Myocyte (in vitro differentiated cells): ENCODE measurements around the gene SCLT1. TPM values are rescaled to one million over a fixed set of nuclear protein-coding genes. Genes with fewer than 3 reads are reported as not detected.
"Not testable (repeated sequence)": the region's sequence is repeated elsewhere in the genome, so short reads cannot be mapped to it uniquely, and the experiment has no call there.

Source experiments
- DNase-seq: peaks from one replicate; pipeline ENCODE4 v3.0.0-alpha.2; 2012; ENCODE audit warnings: low read depth
- total RNA-seq: library from RNA; depleted of rRNA; stranded (reverse); fragments of >200 nt; gene quantifications from 2 replicates; pipeline ENCODE4 v1.2.3, GENCODE V29; 2014

SCLT1 gene
- total RNA-seq, 1 donor from 2014 or later: 5.2 TPM

DNA sequence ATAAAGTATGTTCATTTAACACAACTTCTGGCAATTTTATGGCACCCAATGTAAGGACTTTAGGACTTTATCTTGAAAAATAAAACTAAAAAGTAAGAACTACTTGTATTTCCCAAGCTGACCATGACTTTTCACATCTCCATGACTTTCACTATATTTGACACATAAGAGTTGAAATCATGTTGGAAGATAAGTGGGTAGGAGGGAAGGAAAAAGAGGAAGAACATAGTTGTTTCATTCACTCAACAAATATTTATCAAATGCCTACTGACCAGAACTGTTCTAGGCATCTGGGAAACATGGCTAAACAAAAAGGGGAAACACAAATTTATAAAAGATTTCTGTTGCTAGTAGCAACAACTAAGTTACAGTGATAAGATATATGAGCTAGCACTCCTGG, 16.0 kb downstream of the SCLT1 start:
- no peak for DNase-seq

DNA sequence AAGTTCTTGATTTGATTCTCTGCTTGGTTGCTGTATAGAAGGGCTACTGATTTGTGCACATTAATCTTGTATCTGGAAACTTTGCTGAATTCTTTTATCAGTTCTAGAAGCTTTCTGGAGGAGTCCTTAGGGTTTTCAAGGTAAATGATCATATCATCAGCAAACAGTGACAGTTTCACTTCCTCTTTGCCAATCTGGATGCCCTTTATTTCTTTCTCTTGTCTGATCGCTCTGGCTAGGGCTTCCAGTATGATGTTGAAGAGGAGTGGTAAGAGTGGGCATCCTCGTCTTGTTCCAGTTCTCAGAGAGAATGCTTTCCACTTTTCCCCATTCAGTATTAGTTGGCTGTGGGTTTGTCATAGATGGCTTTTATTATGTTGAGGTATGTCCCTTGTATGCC, 23.8 kb downstream of the SCLT1 start:
- DNase-seq: not testable (repeated sequence)

DNA sequence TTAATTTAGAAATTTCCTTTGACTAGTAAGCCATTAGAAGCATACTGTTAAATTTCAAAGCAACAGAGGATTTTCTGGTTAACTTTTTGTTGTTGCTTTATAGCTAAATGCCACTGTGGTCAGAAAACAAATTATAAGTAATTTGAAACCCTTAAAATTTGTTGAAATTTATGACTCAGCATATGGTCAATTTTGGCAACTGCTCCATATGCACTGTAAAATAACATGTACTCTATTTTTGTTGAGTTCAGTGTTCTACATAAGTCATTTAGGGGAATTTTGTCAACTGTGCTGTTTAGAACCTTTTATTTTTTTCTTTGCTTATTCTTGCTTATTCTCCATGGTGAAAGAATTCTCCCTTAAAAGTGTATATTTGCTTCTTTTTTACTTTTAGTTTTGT, 28.6 kb downstream of the SCLT1 start:
- peak; percentile 32 for DNase-seq

DNA sequence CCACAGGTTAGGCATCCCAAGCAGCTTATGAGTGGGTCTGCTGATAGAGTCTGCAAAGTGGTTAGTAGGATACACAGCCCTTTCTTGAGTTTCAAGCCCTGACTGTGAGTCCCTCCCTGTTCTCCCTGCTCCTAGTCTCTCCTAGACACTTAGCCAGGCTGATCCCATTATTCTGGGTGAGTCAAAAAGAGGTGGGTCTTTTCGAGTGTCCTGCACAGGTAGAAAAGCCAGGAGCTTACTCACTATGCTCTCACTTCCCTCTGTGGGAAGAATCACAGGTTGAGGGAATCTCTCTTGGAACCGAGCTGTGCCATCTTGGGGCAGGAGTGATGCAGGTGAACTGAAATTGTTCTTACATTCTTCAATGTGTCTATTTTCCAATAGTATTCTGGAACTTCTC, 29.7 kb downstream of the SCLT1 start:
- DNase-seq: no peak

DNA sequence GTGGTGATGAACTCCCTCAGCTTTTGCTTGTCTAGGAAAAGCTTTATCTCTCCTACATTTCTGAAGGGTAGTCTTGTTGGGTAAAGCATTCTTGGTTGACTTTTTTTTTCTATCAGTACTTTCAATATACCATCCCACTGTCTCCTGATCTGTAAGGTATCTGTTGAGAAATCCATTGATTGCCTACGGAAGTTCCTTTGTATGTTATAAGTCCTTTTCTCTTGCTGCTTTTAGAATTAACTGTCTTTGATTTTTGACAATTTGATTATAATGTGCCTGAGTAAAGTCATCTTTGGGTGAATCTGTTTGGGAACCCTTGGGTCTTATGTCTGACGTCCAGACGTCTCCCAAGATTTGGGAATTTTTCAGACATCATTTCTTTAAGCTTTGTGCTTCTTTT, 30.8 kb downstream of the SCLT1 start:
- no peak for DNase-seq

DNA sequence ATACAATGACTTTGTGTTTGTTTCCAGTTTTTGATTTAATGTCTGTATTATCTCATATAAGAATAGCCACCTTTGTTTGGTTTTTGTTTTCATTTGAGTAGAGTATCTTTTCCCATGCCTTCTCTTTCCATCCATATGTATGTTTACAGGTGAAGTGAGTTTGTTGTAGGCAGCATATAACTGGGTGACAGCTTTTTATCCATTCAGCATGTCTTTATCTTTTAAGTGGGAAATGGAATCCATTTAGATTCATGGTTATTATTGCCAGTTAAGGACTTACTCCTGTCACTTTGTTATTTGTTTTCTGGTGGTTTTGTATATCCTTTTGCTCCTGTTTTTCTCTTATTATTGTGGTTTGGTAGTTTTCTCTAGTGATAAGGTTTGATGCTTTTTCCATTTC, 34.3 kb downstream of the SCLT1 start:
- DNase-seq: no peak

DNA sequence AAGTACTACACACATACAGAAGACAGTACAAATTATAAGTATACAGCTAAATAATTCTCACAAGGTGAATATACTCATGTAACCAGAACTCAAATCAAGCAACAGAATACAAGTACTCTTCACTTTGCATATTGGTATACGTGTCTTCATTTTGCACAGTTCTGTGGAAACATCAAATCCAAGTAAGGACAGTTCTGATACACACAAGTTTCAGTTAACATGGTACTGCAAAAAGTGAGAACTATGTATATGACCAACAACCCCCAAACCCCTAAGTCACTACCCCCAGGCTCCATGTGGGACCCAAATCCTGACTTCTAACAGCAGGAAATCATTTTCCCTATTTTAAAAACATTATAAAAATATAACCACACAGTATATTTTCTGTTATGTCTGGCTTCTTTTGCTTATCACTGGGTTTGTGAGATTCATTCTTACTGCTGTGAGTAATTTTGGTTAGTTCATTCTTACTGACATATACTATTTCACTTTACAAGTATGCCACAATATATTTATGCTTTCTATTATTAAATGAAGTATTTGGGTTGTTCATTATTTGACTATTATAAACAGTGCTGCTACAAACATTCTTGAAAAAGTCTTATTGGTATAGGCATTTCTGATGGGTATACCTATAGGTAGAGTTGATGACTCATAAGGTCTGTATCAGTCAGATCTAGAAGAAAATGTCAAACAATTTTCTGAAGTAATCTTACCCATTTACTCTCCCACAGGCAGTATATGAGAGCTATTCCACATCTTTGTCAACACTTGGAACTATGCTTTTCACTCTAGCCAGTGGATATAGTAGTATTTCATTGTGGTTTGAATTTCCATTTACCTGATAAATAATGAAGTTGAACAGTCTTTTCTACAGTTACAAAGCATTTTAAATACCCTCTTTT, 47.0 kb downstream of the SCLT1 start:
- DNase-seq: no peak

DNA sequence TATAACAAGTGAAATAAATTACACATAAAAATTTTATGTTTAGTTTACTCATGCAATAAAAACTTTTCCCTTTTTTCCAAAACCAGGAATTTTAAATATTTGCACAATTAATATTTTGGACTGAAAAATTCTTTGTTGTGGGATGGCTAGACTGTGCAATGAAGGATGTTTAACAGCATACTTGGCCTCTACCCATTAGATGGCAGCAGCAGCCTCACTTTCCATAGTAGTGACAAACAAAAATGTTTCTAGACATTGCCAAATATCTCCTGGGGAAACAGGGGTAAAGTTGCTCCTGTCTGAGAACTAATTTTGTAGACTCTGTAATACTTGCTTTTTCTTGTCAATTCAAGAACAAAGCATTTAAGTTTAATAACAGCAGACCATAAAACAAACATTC, 49.8 kb downstream of the SCLT1 start:
- peak; percentile 19 for DNase-seq

DNA sequence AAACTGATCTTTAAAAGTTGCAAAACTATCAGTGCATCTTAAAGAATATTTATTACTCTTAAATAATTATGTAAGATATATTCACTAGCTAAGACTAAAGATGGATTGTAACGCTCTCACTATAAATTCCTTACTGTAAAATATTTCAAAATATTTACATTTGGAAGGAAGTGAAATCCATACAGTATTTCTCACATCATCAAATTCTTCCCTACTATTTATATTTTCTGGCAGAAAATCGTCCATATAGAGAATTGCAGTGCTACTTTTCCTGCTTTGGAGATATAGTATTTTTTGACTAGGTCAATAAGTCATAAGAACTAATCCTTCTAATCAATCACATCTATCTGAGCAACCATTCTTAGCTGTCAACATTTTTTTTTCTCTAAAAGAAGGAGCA, 52.9 kb downstream of the SCLT1 start:
- no peak for DNase-seq

DNA sequence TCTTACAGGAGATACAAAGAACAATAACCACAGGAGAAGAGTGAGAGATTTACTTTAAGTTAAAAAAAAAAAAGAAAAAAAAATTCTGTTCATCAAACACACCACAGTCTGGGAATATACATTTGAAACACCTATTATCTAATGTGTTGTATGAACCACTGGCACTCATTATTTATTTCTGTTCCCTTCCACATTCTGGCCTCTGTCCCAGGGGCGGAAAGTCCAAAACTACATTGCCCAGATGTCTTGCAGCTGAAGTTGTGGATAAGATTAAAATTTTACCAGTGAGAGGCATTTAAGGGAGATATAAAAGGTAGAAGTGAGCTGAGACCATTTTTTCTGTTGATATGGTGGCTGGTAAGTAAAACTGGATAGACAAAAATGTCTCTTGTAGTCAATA, 56.2 kb downstream of the SCLT1 start:
- DNase-seq: no peak

DNA sequence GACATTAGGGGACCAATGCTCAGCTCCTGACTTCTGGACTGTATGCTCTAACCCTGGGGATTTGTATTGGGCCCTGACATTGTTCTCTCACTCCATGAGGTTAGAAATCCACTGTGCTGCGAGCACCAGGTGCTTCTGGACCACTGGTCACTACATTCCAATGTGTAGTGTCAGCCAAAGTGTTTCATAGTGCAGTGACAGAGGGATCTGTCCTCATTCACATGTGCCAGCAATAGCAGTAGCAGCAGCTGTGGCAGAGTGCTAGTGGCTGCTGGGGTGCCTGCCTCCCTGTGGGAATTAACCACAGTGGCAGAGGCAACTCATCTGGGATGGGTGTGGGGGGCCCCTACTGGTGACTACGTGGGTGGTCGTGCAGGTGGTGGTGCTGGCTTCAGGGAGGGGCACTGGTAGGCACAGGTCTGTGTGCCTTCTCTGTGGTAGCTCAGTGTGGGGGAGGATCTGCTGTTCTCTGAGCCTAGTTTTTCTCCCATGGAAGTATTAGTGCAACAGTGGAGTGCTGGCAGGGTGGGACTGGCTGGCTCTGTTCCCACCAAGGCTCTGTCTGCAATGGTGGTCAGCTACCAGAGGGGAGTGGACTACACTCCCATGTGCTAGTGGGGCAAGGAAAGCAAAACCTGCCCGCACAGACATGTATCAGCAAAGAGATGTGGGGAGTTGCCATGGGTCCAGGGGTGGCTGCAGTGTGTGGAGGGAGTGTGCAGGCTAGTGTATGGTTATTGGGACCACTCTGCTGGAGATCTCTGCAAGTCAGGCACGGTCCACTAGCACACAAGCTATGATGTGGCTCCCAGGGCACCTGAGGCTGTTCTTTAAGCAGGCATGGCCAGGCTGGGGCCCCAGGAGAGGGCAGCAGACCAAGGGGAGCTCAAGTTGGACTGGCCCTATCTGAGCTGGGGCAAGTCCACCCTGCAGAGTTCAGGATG, 78.5 kb downstream of the SCLT1 start:
- peak; percentile 94 for DNase-seq

DNA sequence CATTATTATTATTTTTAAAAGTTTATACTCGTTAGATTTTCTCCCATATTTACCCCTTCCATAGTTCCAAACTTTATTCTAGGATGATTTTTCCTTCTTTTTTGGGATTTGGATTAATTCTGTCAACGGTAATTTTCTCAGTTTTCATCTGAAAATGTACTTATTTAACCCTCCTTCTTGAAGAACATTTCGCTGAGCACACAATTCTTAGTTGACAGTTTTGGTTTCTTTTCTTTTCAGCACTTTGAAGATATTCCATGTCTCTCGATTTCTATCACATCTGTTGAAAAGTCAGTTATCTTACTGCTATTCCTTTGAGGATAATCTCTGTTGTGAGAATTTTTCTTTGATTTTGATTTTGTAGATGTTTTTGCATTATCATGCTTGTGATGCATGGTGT, 85.2 kb downstream of the SCLT1 start:
- no peak for DNase-seq

DNA sequence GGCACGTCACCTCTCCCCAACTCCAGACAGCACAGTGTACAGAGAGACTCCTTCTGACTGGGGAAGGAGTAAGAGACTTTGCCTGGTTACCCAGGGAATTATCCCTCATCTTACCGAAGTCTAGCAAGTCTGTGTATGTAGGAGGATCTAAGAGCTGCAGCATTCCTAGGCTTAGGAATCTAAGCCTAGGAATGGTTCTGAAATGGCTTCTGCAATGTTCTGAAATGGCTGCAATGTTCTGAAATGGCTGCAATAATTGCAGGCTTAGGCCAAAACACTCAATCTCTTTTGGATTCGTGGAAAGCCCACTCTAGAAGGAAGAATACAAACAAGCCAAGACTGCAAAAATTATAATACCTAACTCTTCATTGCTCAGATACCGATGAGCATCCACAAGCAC, 106.4 kb downstream of the SCLT1 start:
- no peak for DNase-seq

DNA sequence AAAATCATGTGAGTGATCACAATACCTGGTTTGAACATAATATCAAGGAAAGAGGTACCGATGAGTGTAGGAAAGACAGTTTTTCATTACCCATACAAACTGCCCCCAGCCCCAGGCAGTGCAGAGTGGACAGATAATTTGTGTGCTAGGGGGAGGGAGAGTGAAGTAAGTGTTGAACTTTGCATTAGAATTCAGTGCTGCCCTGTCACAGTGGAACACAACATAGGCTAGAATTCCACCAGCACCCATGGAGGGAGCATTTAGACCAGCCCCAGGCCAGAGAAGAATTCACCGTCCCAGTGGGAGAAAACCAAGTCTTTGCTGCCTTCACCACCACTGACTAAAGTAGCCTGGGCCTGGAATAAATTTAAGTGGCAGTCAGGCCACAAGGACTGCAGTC, 107.3 kb downstream of the SCLT1 start:
- DNase-seq: no peak

DNA sequence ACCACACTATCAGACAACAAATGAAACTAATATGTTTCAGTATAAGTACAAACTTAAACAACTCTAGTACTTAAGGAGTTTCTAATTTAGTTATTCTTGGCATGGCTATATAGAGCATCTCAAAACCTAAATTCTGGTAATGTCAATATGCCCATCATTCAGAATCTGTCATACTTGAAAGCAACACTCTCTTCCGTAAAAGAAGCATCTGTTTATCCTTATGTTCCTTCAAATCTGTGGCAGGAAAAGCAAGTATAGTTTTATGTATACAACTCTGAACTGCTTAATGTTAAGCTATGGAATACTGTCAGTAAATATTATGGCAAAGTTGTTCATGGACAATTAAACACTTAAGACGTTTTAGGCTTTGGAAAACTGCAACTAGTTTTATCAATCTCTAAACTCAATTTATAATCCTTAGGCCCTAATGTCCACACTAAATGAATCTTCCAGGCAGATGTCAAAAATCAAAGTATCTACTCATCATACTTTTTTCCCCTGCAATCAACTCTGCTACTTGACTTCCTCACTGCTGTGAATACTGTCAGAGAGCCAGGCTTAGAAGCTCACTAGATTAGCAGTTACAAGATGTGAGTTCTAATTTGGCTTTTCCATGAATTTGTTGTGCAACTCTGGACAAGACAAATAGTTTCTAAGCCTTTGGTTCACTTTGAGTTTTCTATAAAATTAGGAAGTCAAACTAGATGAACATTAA, 109.4 kb downstream of the SCLT1 start:
- DNase-seq: no peak

DNA sequence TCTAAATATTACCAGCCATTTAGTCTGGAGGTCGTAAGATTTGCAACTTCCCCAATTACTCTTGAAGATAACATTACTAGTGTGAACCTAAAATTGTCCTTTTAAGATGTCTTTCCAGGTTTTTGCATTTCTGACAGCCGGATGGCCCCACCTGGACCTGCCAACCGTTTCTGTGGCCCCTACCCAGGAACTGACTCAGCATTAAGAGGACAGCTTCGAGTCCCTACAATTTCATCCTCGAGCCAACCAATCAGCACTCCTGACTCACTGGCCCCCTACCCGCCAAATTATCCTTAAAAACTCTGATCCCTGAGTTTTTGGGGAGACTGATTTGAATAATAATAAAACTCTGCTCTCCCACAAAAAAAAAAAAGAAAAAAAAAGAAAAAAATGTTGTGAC, 112.0 kb downstream of the SCLT1 start:
- DNase-seq: no peak

DNA sequence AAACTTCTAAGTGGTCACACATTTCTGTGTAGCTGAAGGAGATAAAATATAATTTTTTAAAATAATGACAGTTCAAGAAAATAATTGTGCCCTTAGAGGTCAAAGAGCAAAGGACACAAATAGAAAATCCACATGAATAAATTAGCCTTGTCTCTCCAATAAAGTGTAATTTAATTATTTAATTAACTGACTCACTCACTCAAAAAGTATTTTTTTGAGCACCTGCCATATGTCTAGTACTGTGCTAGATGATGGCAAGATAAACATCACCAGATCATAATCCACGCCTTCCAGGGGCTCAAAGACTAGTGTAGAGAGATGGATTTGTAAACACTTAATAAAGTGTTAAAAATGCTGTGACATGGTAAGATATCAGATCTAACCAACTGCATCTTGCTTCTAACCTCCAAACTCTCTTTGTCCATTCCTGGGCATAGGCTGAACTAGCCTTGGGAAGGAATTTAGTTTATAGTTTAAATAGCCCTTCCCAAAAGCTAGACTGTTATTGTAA, 112.5 kb downstream of the SCLT1 start:
- no peak for DNase-seq

DNA sequence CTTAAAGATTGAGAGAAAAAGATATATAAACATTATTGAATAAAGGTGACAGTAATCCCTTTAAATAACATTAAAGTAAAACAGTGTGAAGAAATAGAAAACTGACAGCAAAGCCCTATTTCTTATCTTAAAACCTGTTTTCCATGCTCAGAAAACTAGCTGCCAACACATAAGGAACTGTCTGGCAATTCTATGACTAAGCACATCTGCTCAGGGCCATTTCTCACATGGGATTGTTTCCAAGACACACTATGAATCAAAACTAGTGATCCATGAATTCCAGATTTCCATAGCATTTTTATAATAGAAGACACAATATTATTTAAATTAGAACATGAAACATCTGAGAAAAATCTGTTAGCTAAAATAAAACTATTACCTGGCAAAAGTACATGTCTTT, 113.4 kb downstream of the SCLT1 start:
- peak; percentile 57 for DNase-seq

DNA sequence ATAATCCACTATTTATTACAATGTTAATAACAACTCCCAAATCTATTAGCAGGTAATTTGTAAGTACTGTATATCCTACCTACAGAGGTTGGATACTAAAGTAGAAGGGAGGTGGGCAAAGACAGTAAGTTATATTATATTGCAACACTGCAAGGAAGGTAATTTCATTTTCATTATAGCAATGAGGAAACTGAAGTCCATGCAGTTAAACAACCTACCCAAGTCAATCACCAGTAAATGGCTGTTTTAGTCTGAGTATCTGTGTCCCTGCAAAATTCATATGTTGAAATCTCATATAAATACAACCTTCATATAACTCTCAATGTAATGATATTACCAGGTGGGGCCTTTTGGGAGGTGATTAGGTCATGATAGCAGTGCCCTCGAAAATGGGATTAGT, 114.4 kb downstream of the SCLT1 start:
- no peak for DNase-seq

DNA sequence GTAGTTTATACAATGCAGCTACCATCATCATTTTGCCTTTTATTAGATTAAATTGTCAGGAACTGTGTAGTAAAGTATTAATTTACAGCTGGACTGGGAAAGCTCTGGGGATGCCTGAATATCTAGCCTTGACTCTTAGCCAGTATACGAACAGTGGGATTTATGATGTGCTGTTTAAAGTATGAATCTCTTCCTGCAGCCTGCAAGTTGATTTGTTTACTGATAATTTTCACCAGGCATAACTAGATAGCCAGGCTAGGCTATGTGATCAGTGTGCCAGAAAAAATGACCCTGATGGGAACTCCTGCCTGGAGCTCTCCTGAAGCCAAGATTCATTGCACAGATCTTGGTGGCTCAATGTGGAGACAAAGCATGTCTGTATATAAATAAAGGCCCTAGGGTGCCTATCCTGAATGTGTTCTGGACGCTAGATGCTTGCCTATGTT, 119.2 kb downstream of the SCLT1 start:
- DNase-seq: no peak

DNA sequence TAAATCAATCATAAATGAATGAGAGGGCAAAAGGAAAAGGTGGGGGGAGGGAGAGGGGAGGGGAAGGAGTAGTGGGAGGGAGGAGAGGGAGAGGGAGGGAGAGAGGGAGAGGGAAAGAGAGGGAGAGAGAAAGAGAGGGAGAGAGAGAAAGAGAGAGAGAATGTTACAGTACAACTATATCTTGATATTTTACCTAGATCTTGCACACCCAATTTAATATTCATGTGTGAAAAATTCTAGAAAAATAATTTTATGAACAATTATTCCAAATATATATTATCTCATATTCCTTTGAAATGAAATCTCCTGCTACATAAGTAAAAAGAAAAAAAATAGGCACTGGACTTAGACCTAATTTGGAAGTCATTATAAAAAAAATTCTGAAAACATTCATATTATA, 120.0 kb downstream of the SCLT1 start:
- no peak for DNase-seq
